ENCODE measurements around the gene C4B.
"Not testable (repeated sequence)": the region's sequence is repeated elsewhere in the genome, so short reads cannot be mapped to it uniquely, and the experiment has no call there.

C4B gene

GRCh38 chr6:31971993-31972708, 42.4 kb upstream of the C4B start, which contains the start of gene DXO:
DXO (minus strand) TSS chr6:31972138; CDS start chr6:31971675, 463 bp downstream.
- DNase-seq (ENCODE audit: low read depth in 1 of 2, low spot score in 1 of 2): peak; percentile 99
- in situ Hi-C loops (cut with HindIII; ENCODE audit: low pct_unique_long_range_greater_than_20kb, low sequenced_read_pairs): no loop called here
- no peak for TF ChIP-seq JUND (IDR thresholded peaks at IDR 0.05; ENCODE audit: low read depth)

- TF ChIP-seq JUND (IDR thresholded peaks at IDR 0.05; ENCODE audit: low read depth): no peak
- in situ Hi-C loops (cut with HindIII; ENCODE audit: low pct_unique_long_range_greater_than_20kb, low sequenced_read_pairs): no loop called here
- DNase-seq (ENCODE audit: low read depth in 1 of 2, low spot score in 1 of 2): no peak
Measured at GRCh38 chr6:31972709-31973350, 41.8 kb upstream of the C4B start.

GRCh38 chr6:31976065-31976464, 38.5 kb upstream of the C4B start:
- in situ Hi-C loops (cut with HindIII; ENCODE audit: low pct_unique_long_range_greater_than_20kb, low sequenced_read_pairs); DNase-seq (ENCODE audit: low read depth in 1 of 2, low spot score in 1 of 2): not testable (repeated sequence)

- TF ChIP-seq JUND (IDR thresholded peaks at IDR 0.05; ENCODE audit: low read depth): no peak
- in situ Hi-C loops (cut with HindIII; ENCODE audit: low pct_unique_long_range_greater_than_20kb, low sequenced_read_pairs): no loop called here
- DNase-seq (ENCODE audit: low read depth in 1 of 2, low spot score in 1 of 2): no peak
Measured at GRCh38 chr6:31977816-31978431, 36.7 kb upstream of the C4B start.

- in situ Hi-C loops (cut with HindIII; ENCODE audit: low pct_unique_long_range_greater_than_20kb, low sequenced_read_pairs): no loop called here
- no peak for TF ChIP-seq JUND (IDR thresholded peaks at IDR 0.05; ENCODE audit: low read depth)
- no peak for DNase-seq (ENCODE audit: low read depth in 1 of 2, low spot score in 1 of 2)
Measured at GRCh38 chr6:31978831-31979230, 35.8 kb upstream of the C4B start.

- in situ Hi-C loops (cut with HindIII; ENCODE audit: low pct_unique_long_range_greater_than_20kb, low sequenced_read_pairs): no loop called here
- no peak for TF ChIP-seq JUND (IDR thresholded peaks at IDR 0.05; ENCODE audit: low read depth)
- DNase-seq (ENCODE audit: low read depth in 1 of 2, low spot score in 1 of 2): no peak
Measured at GRCh38 chr6:31979238-31979898, 35.2 kb upstream of the C4B start.

- DNase-seq (ENCODE audit: low read depth in 1 of 2, low spot score in 1 of 2); in situ Hi-C loops (cut with HindIII; ENCODE audit: low pct_unique_long_range_greater_than_20kb, low sequenced_read_pairs): not testable (repeated sequence)
Measured at GRCh38 chr6:31980195-31980876, 34.3 kb upstream of the C4B start.

GRCh38 chr6:31980998-31981397, 33.6 kb upstream of the C4B start:
- DNase-seq (ENCODE audit: low read depth in 1 of 2, low spot score in 1 of 2); in situ Hi-C loops (cut with HindIII; ENCODE audit: low pct_unique_long_range_greater_than_20kb, low sequenced_read_pairs): not testable (repeated sequence)

- DNase-seq (ENCODE audit: low read depth in 1 of 2, low spot score in 1 of 2); in situ Hi-C loops (cut with HindIII; ENCODE audit: low pct_unique_long_range_greater_than_20kb, low sequenced_read_pairs): not testable (repeated sequence)
Measured at GRCh38 chr6:31981744-31982143, 32.9 kb upstream of the C4B start, which contains the start of gene C4A. C4A (plus strand) TSS chr6:31982057; CDS start chr6:31982108, 51 bp downstream.

GRCh38 chr6:31989363-31989762, 25.2 kb upstream of the C4B start:
- DNase-seq (ENCODE audit: low read depth in 1 of 2, low spot score in 1 of 2); in situ Hi-C loops (cut with HindIII; ENCODE audit: low pct_unique_long_range_greater_than_20kb, low sequenced_read_pairs): not testable (repeated sequence)

- DNase-seq (ENCODE audit: low read depth in 1 of 2, low spot score in 1 of 2); in situ Hi-C loops (cut with HindIII; ENCODE audit: low pct_unique_long_range_greater_than_20kb, low sequenced_read_pairs): not testable (repeated sequence)
Measured at GRCh38 chr6:31994421-31994820, 20.2 kb upstream of the C4B start.

GRCh38 chr6:31996385-31996784, 18.2 kb upstream of the C4B start:
- in situ Hi-C loops (cut with HindIII; ENCODE audit: low pct_unique_long_range_greater_than_20kb, low sequenced_read_pairs); DNase-seq (ENCODE audit: low read depth in 1 of 2, low spot score in 1 of 2): not testable (repeated sequence)

GRCh38 chr6:32002546-32003268, 11.9 kb upstream of the C4B start:
- in situ Hi-C loops (cut with HindIII; ENCODE audit: low pct_unique_long_range_greater_than_20kb, low sequenced_read_pairs); DNase-seq (ENCODE audit: low read depth in 1 of 2, low spot score in 1 of 2): not testable (repeated sequence)

GRCh38 chr6:32003301-32003700, 11.3 kb upstream of the C4B start:
- DNase-seq (ENCODE audit: low read depth in 1 of 2, low spot score in 1 of 2); in situ Hi-C loops (cut with HindIII; ENCODE audit: low pct_unique_long_range_greater_than_20kb, low sequenced_read_pairs): not testable (repeated sequence)

GRCh38 chr6:32004393-32004792, 10.2 kb upstream of the C4B start:
- DNase-seq (ENCODE audit: low read depth in 1 of 2, low spot score in 1 of 2); in situ Hi-C loops (cut with HindIII; ENCODE audit: low pct_unique_long_range_greater_than_20kb, low sequenced_read_pairs): not testable (repeated sequence)

GRCh38 chr6:32004864-32005537, 9.6 kb upstream of the C4B start:
- DNase-seq (ENCODE audit: low read depth in 1 of 2, low spot score in 1 of 2); in situ Hi-C loops (cut with HindIII; ENCODE audit: low pct_unique_long_range_greater_than_20kb, low sequenced_read_pairs): not testable (repeated sequence)

All from T47D (cell line).